K562 (cell line): ENCODE results near the gene PPP2R2D. TPM values are rescaled to one million over a fixed set of nuclear protein-coding genes. Genes with fewer than 3 reads are reported as not detected.

Experiments
- ATAC-seq: fragments of 200-7000 bp; cut with Tn5 transposase; 3 replicates; pipeline ENCODE4 v1.9.1; 2020; ENCODE audit warnings: moderate library complexity
- BruUV-seq: library from RNA; stranded (reverse); fragments of 400-500 nt; replicated peaks from 2 replicates; lab custom pipeline; 2021; lab: Mats Ljungman, UMichigan
- CTCF ChIA-PET: fragments of 300-600 bp; formaldehyde crosslinking; extraction: SDS; loops from one replicate; lab custom pipeline; 2021; ENCODE audit warnings: low intra/inter-chr PET ratio; lab: Yijun Ruan, JAX
- POLR2A ChIA-PET: fragments of 300-600, 350-650 bp; sonication (Branson Sonifier 250); formaldehyde crosslinking; extraction: SDS; loops from one replicate; lab custom pipeline; 2021; ENCODE audit warnings: antibody characterized with exemption, inconsistent platforms; lab: Yijun Ruan, JAX
- DNase-seq, 4 experiments: peaks; one replicate each; pipeline versions ENCODE4 v3.0.0 to v3.0.0-alpha.2; 2011 to 2018; ENCODE audit warnings: low spot score in 3 of 4, mixed read lengths in 3 of 4; ENCODE audit errors: extremely low read depth in 1 of 4
- FAIRE-seq: peaks from 2 replicates; lab custom pipeline; 2011; peaks lifted over from hg19 to GRCh38; lab: Jason Lieb, UNC
- H2AFZ ChIP-seq: 2 replicates; pipeline ENCODE4 v1.6.0; 2011; ENCODE audit warnings: low read depth, low read length, control low read depth, inconsistent platforms
- H3K27ac ChIP-seq: fragments of 200-600 bp; 3 replicates; pipeline ENCODE4 v1.8.0; 2011; ENCODE audit warnings: low read depth, mild to moderate bottlenecking, control low read depth, inconsistent platforms, low read length, moderate library complexity, mixed read lengths; ENCODE audit errors: extremely low read depth
- H3K27me3 ChIP-seq, 2 experiments: fragments of 300-600 bp in 1 of 2; 2 replicates in 1 of 2; 3 replicates in 1 of 2; pipeline versions ENCODE4 v1.6.0 to v1.8.0; 2011; ENCODE audit warnings: inconsistent platforms in 2 of 2, low read length in 2 of 2, mild to moderate bottlenecking in 1 of 2, mixed read lengths in 1 of 2, moderate library complexity in 1 of 2; ENCODE audit not compliant: control insufficient read depth in 2 of 2, insufficient read depth in 2 of 2
- H3K36me3 ChIP-seq: fragments of 300-600 bp; 3 replicates; pipeline ENCODE4 v1.8.0; 2011; ENCODE audit warnings: mild to moderate bottlenecking, low read length, inconsistent platforms; ENCODE audit not compliant: control insufficient read depth, insufficient read depth
- H3K4me1 ChIP-seq, 2 experiments: fragments of 200-600 bp in 1 of 2; replicated peaks in 1 of 2; 2 replicates in 1 of 2; 3 replicates in 1 of 2; pipeline versions ENCODE4 v1.5.1 to v1.8.0; 2011; ENCODE audit warnings: inconsistent platforms in 2 of 2, low read length in 2 of 2, mild to moderate bottlenecking in 1 of 2, mixed read lengths in 1 of 2, moderate library complexity in 1 of 2; ENCODE audit not compliant: control insufficient read depth in 2 of 2, insufficient read depth in 2 of 2
- H3K4me2 ChIP-seq: 2 replicates; pipeline ENCODE4 v1.6.1; 2011; ENCODE audit warnings: low read length, control low read depth, inconsistent platforms, mixed read lengths; ENCODE audit not compliant: insufficient read depth
- H3K4me3 ChIP-seq: fragments of 200-600 bp; sonication (generic), shearing (Covaris generic); 2 replicates; pipeline ENCODE4 v1.5.1; 2016; ENCODE audit warnings: control low read depth, inconsistent platforms
- H3K79me2 ChIP-seq: fragments of 200-600 bp; 3 replicates; pipeline ENCODE4 v1.8.0; 2011; ENCODE audit warnings: low read length, inconsistent platforms; ENCODE audit not compliant: control insufficient read depth, insufficient read depth
- H3K9ac ChIP-seq, 2 experiments: 2 replicates each; pipeline versions ENCODE4 v1.6.0 to v1.6.1; 2011; ENCODE audit warnings: low read depth in 2 of 2, low read length in 2 of 2, control low read depth in 1 of 2, inconsistent platforms in 1 of 2, mild to moderate bottlenecking in 1 of 2, mixed read lengths in 1 of 2; ENCODE audit not compliant: insufficient read depth in 1 of 2
- H3K9me1 ChIP-seq: one replicate; pipeline ENCODE4 v1.6.0; 2011; ENCODE audit warnings: inconsistent platforms, mild to moderate bottlenecking, low read length, moderate library complexity; ENCODE audit not compliant: control insufficient read depth, insufficient read depth
- H3K9me3 ChIP-seq: replicated peaks from 2 replicates; pipeline ENCODE4 v1.5.1; 2011; ENCODE audit warnings: low read depth, low read length, inconsistent platforms; ENCODE audit not compliant: control insufficient read depth, insufficient read depth
- H4K20me1 ChIP-seq: replicated peaks from 2 replicates; pipeline ENCODE4 v1.6.1; 2011; ENCODE audit warnings: low read length, inconsistent platforms, mixed read lengths; ENCODE audit not compliant: control insufficient read depth, insufficient read depth
- ARNT ChIP-seq, 2 experiments: fragments of 450-650 bp; IDR thresholded peaks; 2 replicates each; pipeline ENCODE4 v1.6.1; 2016; ENCODE audit warnings: mild to moderate bottlenecking in 1 of 2
- E2F6 ChIP-seq, 2 experiments: IDR thresholded peaks; 2 replicates each; pipeline ENCODE4 v1.6.1; 2011; ENCODE audit warnings: borderline replicate concordance in 1 of 2, control low read depth in 1 of 2, low read depth in 1 of 2, low read length in 1 of 2, mild to moderate bottlenecking in 1 of 2, mixed read lengths in 1 of 2, moderate library complexity in 1 of 2; ENCODE audit not compliant: insufficient read depth in 1 of 2, insufficient read length in 1 of 2, poor library complexity in 1 of 2, severe bottlenecking in 1 of 2; ENCODE audit errors: extremely low read depth in 1 of 2
- EGR1 ChIP-seq: fragments of 450-650 bp; conservative IDR thresholded peaks from 2 replicates; pipeline ENCODE4 v1.6.1; 2017; ENCODE audit warnings: mild to moderate bottlenecking
- ZNF197 ChIP-seq: fragments of 200-800 bp; sonication (Bioruptor generic); IDR thresholded peaks from 2 replicates; pipeline ENCODE4 v1.6.1; 2016; ENCODE audit warnings: low read depth, missing genetic modification characterization, missing compliant biosample characterization
- ZNF316 ChIP-seq: fragments of 450-650 bp; IDR thresholded peaks from 2 replicates; pipeline ENCODE4 v1.6.1; 2016
- ZNF592 ChIP-seq: fragments of 450-650 bp; IDR thresholded peaks from 2 replicates; pipeline ENCODE4 v1.6.1; 2017; ENCODE audit warnings: antibody characterized with exemption, mild to moderate bottlenecking
- WGBS: fragments of 100-300 bp; shearing (Covaris generic); methylation state at CpG from one replicate; pipeline ENCODE4 v1.1.6; 2016; ENCODE audit warnings: low coverage, mixed read lengths; ENCODE audit not compliant: insufficient coverage; ENCODE audit errors: missing lambda C conversion rate; 5-methylcytosine and 5-hydroxymethylcytosine counted together
- in situ Hi-C: fragments of 300-500 bp; cut with MboI; formaldehyde crosslinking; loops from 4 replicates; pipeline ENCODE4 v1.15.0; 2018; ENCODE audit warnings: inconsistent platforms, mixed read lengths
- intact Hi-C: fragments of 100-400 bp; cut with micrococcal nuclease; formaldehyde crosslinking; loops from 2 replicates; pipeline ENCODE4 v1.14.2; 2022
- polyA plus RNA-seq, 8 experiments: library from polyadenylated mRNA; depleted of rRNA in 4 of 8; stranded (reverse) in 5 of 8; unstranded in 3 of 8; fragments of >200 nt; fragmentation: Nextera tagmentation in 2 of 8; fragmentation: Illumina TruSeq in 1 of 8; extraction: Ambion mirVana in 2 of 8; extraction: Trizol in 1 of 8; gene quantifications; 2 replicates each; pipeline versions ENCODE4 v1.2.1 to v1.2.3, GENCODE V29; 2011 to 2014; ENCODE audit warnings: inconsistent platforms in 1 of 8, missing spikeins in 1 of 8
- total RNA-seq, 7 experiments: library from RNA; depleted of rRNA in 6 of 7; stranded (reverse); fragments of >200 nt in 6 of 7; fragmentation: Illumina TruSeq in 2 of 7; extraction: Trizol in 2 of 7; gene quantifications; 2 replicates each; pipeline versions ENCODE4 v1.2.1 to v1.2.3, GENCODE V29; 2011 to 2021; ENCODE audit warnings: low replicate concordance in 1 of 7

Gene PPP2R2D
- total and polyA plus RNA-seq, 9 of the 15 experiments (the other 6 are each of a cell fraction or from before 2014, with no cell fraction given): 1.9 to 37.0 (median 26.8) TPM

GRCh38 chr10:131928248-131929095, 27.7 kb downstream of the PPP2R2D start (continued):
- TF ChIP-seq ARNT (IDR thresholded peaks at IDR 0.05): no peak
- TF ChIP-seq ZNF197 (CRISPR knock-in tag): no peak

GRCh38 chr10:131929122-131929845, 28.5 kb downstream of the PPP2R2D start:
- Histone ChIP-seq H3K4me2 (0 out of 2 replicates have a peak overlapping the region, but pooled peaks have one; percentile 0), H3K4me3 (no peak overlapping the region), H3K27me3 (no peaks in the 10 kb centered on the region; a peak in 1 of 5 replicates), H3K9me1 (no peaks in the 10 kb centered on the region), H3K9ac (peak overlapping the region in 1 of 2 experiments; percentile 65; a peak in 2 of 4 replicates), H3K9me3 (peaks cover 2% of the 10 kb centered on the region; the same call in 1 of the 2 replicates), H4K20me1 (peaks cover 4% of the 10 kb centered on the region; the same call in 1 of the 2 replicates), H3K79me2 (peaks cover 100% of the 10 kb centered on the region), H2AFZ (no peak overlapping the region), H3K27ac (peak overlapping the region; percentile 60; the same call in 1 of the 3 replicates), H3K36me3 (peaks cover 32% of the 10 kb centered on the region; the same call in 2 of the 3 replicates), H3K4me1 (peaks cover 39 to 58% of the 10 kb centered on the region in 2 experiments; a peak in 4 of 5 replicates)
- FAIRE-seq (peak; percentile 67), ATAC-seq (peak; percentile 24; the same call in 2 of the 3 replicates), DNase-seq (peak in 3 of 4 experiments; percentile 18 to 45 (median 18))
- 59% methylated on average over 20 of the region's 23 CpGs for WGBS
- intact Hi-C loops (no loop called here), in situ Hi-C loops (no loop called here)
- CTCF ChIA-PET: no interaction called here
- no TSS peak for BruUV-seq
- POLR2A ChIA-PET: interaction anchor here (0.6 kb wide), 1 partner anchor 272 kb away, joined by 3 read pairs; no protein-coding TSS in a partner anchor
- TF ChIP-seq ZNF316 (0 out of 2 replicates have a peak, but pooled peaks have one; percentile 7), EGR1 (peak; percentile 83), ZNF592 (peak; percentile 15; the same call in 1 of the 2 replicates), E2F6 (IDR thresholded peaks at IDR 0.05; ENCODE audit: borderline replicate concordance in 1 of 2, extremely low read depth in 1 of 2, insufficient read depth in 1 of 2, insufficient read length in 1 of 2, low read depth in 1 of 2, low read length in 1 of 2, poor library complexity in 1 of 2, severe bottlenecking in 1 of 2) (peak in 1 of 2 experiments; percentile 25)
